UCSD-AML1 (cell line): ENCODE measurements around the gene TTYH3.
A peak's percentile ranks its signal among the peaks of the same experiment; 100 is the strongest.

ENCODE experiments used
- DNase-seq: peaks from one replicate; lab custom pipeline; 2025; ENCODE audit not compliant: unreplicated experiment; lab: John Stamatoyannopoulos, UW

TTYH3 gene

DNA sequence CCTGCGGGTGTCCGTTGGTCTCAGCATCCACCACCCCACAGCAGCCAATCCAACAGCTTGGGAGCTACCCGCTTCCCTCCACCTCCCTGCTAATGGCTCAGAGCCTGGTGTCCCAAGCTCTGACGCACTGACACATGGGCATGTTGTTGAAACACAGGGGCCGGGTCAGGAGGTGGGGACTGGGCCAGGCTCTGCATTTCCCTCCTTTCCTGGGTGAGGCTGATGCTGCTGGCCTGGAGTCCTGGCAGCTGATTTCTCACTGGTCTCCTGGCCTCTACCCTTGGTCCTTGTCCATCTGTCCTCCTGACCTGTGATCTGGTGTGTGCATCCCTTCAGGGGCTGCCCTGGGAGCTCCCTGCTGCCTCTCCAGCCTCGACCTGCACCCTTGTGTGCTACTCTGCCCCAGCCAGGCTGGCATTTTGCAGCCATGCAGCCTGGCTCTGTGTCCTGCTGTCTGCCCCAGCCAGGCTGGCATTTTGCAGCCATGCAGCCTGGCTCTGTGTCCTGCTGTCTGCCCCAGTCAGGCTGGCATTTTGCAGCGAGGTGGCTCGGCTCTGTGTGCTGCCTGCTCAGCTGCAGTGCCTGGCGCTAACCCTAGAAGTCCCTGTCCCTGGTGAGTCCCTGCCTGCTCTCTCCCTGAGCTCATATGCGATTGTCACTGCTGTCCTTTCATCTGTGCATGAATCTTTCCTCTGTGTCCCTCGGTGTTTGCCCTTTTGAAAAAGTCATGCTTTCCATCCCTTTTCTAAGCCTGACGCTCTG, 70.2 kb downstream of the TTYH3 start:
- DNase-seq: no peak

DNA sequence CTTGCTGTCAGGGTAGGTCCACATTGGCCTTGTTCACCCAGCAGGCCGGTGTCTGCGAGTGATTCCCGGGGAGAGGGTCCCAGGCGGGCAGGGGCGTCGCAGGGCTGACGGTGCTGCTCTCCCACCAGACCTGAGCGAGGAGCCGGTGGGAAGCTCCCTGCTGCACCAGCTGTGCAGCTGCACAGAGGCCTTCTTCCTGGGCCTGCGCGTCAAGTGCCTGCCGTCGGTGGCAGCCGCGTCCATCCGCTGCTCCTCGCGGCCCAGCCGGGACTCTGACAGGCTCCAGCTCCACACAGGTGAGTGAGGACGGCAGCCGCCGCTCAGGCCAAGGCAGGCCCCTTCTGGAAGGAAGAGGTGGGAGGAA, 70.8 kb downstream of the TTYH3 start:
- DNase-seq: no peak

DNA sequence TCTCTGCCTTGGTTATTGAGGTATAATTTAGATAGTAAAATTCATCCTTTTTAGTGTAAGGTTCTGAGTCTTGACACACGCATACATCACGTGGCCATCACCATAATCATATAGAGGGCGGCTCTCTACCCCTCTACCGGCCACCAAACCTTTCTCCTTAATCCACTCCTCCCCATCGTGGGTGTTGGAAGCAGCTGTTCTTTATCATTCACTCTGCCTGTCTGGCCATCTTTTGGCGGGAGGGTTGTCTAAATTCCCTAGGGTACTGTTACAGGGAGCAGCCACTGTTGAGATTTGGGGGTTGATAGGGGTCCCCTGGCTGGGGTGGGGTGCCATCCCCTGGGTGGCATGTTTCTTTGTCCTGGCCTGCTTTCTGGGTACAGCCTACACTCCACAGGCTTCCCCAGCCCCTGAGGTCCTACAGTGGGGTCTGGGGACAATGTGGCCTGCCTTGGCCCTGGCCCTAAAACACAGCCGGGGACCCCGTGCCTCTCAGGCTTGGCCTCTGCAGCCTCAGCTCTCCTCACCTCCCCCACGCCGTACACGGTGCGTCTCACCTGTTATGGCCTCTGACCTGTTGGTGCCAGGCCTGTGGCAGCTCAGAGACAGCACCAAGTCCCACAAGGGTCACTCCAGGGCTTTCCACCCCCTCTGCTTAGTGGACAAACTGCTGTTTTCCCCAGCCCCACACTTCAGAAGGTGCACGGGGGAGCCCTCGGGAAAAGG, 73.7 kb downstream of the TTYH3 start:
- DNase-seq: no peak

DNA sequence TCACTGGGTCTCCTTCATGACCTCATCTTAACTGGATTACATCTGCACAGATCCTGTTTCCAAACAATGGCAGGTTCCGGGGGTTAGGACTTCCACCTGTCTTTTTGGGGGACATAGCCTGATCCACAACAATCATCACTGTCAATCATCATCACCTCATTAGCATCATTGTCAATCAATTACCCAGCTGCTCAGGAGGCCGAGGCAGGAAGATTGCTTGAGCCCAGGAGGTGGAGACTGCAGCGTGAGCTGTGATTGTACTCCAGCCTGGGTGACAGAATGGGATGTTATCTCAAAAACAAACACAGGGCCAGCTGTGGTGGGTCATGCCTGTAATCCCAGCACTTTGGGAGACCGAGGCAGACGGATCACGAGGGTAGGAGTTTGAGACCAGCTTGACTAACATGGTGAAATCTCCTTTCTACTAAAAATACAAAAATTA, 74.9 kb downstream of the TTYH3 start:
- no peak for DNase-seq

DNA sequence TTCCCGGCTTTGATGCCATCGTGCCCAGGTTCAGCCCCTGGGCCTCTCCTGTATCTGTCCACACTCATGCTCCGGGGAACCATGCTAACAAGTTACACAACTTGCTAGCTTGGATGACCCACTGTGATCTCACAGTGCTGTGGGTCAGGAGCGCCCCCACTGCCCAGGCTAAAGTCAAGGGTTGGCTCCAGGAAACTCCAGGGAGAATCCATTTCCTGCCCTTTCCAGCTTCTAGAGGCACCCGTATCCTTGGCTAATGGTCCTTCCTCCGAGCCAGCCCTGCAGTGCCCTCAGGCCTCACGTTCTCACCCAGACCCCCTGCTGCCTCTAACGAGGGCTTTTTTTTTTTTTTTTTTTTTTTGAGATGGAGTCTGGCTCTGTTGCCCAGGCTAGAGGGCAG, 75.7 kb downstream of the TTYH3 start:
- DNase-seq: no peak

DNA sequence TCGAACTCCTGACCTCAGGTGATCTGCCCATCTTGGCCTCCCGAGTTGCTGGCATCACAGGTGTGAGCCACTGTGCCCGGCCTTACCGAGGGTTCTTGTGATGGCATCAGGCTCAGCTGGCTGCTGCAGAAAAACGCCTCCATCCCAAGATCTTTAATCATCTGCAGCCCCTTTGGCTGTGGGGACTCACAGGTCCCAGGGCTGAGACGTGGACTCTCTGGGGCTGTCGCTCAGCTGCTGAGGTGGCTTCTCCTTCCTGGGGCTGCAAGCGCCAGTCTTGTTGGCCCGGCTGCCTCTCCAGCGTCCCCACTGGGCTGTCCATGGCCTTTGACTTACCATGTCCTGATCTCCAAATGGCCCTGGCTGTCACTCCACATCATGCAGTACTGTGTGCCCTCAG, 76.3 kb downstream of the TTYH3 start:
- no peak for DNase-seq

DNA sequence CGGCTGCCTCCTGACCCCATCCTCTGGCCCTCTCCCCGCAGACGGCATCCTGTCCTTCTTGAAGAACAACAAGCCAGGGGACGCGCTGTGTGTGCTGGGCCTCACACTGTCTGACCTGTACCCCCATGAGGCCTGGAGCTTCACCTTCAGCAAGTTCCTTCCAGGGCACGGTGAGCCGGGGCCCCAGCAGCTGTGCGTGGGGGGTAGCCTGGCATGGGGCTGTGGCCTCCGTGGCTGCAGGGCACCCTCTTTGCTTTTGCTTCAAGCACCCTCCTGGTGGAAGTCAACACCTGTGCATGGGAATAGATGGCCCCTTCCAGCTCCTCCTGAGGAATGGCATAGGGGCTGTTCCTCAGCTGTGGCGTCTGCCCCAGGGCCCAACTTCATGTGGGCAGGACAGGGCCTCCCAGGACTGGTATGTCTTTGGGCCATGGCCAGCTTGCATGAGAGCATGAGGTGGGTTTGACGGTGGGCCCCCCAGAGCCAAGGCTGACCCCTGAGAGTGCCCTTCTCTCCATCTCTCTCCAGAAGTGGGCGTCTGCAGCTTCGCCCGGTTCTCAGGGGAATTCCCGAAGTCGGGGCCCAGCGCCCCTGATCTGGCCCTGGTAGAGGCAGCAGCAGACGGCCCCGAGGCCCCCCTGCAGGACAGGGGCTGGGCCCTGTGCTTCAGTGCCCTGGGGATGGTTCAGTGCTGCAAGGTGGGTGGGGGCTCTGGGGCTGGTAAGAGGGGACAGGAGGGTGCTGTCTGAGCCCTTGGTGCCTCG, 76.9 kb downstream of the TTYH3 start:
- no peak for DNase-seq

DNA sequence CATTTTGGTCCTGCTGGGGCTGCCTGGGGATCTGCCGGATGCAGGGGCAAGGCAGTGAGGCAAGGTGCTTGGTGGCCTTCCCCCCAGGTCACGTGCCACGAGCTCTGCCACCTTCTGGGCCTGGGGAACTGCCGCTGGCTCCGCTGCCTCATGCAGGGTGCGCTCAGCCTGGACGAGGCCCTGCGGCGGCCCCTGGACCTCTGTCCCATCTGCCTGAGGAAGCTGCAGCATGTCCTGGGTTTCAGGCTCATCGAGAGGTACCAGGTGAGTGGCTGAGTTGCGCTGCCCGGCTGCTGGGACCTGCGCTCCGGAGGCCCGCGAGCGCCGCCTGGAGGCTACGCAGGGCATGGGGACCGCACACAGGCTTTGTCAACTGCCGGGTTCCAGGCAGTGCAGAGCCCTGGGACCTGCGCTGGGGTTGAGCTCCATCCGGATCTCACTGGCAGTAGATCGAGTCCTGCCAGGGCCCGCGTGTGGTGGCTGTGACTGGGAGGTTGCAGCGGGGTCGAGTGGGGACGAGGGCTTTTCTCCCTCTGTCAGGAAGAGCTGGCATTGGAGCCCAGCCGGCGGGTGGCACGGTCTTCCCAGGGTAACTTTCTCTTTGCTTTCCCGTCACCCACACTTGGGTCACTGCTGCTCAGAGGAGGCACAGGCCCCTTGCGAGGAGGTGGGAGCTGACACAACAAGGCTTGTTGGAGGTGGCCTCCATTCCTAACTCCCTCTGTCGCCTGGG, 77.9 kb downstream of the TTYH3 start:
- DNase-seq: peak; percentile 54

DNA sequence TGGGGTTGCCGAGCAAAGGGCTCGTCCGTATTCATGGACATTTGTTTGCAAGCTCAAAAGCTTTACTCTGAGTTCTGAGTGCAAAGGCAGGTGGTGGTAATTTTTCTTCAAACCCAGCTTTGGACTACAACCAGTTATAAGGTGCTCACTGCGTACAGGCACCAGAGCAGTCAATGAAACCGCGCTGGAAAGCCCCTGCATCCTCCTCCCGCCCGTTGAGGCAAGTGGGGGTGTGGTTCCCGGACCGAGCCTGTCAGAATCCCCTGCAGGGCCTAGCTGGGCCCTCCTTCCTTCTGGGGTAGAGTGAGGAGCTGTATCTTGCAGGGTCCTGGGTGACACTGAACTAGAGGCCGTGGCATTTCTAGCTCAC, 78.5 kb downstream of the TTYH3 start:
- no peak for DNase-seq

DNA sequence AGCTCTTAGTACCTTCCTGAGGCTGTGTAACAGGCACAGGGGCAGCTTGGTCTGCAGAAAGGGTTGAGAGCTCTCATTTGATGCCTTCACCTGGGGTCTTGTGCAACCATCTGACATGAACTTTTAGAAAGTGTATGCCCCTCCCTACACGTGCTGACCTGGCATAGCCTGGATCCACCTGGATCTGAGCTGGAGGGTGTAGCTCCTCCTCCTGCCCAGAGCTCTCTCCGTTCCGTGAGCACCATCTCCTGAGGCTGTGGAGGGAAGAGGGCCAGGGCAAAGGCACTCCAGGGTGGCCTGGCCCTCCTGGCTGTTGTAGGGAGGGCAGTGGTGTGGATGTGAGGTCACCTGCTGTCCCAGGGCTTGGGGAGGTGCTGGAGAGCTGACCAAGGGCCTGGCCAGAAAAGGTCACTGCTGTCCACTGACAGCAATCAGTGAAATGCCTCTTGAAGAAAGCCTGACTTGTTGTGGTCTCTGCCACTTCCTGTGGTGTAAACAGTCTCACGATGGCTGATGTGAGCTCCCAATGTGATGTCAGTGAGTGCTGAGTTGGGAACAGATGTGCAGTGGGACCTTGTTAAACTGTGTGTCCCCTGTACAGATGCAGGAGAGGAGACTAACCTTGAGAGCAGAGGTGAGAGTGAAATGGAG, 79.2 kb downstream of the TTYH3 start:
- peak; percentile 12 for DNase-seq

DNA sequence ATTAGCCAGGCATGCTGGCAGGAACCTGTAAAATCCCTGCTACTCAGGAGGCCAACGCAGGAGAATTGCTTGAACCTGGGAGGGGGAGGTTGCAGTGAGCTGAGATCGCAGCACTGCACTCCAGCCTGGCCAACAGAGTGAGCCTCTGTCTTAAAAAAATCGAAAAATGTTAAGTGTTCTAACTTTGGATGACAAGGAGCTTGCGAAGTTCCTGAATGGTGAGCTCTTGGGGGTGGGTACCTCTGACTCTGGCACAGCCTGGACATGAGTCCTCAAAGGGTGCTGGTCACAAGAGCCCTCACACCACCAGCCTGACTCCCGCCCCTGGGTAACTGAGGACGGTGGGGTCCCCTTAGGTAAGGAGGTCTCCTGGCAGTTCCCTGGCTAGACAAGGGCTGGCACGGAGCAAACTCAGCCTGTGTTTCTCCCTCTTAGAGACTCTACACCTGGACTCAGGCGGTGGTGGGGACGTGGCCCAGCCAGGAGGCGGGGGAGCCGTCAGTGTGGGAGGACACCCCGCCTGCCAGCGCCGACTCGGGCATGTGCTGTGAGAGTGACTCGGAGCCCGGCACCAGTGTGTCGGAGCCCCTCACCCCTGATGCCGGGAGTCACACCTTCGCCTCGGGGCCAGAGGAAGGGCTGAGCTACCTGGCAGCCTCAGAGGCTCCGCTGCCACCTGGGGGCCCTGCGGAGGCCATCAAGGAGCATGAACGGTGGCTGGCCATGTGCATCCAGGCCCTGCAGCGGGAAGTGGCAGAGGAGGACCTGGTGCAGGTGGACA, 80.3 kb downstream of the TTYH3 start:
- DNase-seq: no peak

DNA sequence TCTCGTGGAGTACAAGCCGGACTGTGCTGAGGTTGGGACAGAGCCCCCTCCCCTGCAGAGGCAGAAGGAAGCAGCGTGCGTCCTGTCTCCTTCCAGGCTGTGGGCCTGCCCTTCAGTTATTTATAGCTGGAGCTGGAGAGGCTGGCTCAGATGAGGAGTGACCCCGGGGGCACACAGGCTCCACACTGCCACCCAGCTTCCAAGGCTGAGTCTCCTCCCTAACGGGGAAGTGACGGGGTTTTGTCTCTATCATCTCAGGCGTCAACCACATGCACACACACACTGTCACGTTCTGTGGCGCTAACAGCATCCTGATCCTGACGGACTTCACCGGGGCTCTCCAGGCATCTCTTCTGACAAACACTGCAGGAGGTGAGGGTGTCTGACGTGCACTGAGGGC, 81.6 kb downstream of the TTYH3 start:
- peak; percentile 50 for DNase-seq

DNA sequence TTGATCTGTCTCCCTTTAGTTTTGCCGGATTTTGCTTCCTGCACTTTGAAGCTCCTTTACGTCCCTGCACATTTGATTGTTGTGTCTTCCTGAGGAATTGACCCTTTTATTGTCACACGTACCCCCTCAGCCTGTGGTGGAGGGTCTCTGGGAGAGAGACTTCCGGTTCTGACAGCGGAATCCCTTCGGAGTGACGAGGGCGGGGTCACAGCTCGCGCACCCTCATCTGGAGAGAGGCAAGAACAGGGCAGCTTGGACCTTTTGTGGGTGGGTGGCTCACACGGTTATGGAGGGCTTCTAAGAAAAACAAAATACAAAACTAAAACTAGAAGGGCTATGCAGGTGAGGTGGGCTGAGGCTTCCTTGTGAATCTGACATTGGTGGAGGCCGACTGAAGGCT, 82.2 kb downstream of the TTYH3 start:
- DNase-seq: no peak
